SK-N-MC (cell line): Measurements from ENCODE around the gene ZNF431.

Source experiments
- DNase-seq: peaks from one replicate; pipeline ENCODE4 v3.0.0-alpha.2; 2011; ENCODE audit warnings: low read depth, low spot score
- H3K27ac ChIP-seq: fragments of 200-600 bp; sonication (generic); 2 replicates; pipeline ENCODE4 v1.5.1; 2016; ENCODE audit warnings: mixed run types
- H3K36me3 ChIP-seq: fragments of 200-600 bp; sonication (generic); 2 replicates; pipeline ENCODE4 v1.6.1; 2017; ENCODE audit warnings: antibody characterized with exemption, low read length, mixed read lengths; ENCODE audit not compliant: insufficient read depth
- H3K4me3 ChIP-seq: fragments of 200-600 bp; sonication (generic); 2 replicates; pipeline ENCODE4 v1.5.1; 2016
- H3K9ac ChIP-seq: fragments of 200-600 bp; sonication (generic); 2 replicates; pipeline ENCODE4 v1.8.0; 2017; ENCODE audit warnings: mixed run types, mixed read lengths; ENCODE audit not compliant: insufficient read length
- H3K9me3 ChIP-seq: fragments of 200-600 bp; sonication (generic); 2 replicates; pipeline ENCODE4 v1.6.1; 2017; ENCODE audit warnings: low read depth, mild to moderate bottlenecking, antibody characterized with exemption, low read length, moderate library complexity, mixed read lengths
- EZH2 ChIP-seq: fragments of 200-600 bp; sonication (generic); IDR thresholded peaks from one replicate; pipeline ENCODE4 v1.6.1; 2017; ENCODE audit warnings: antibody characterized with exemption
- FOXP2 ChIP-seq: optimal IDR thresholded peaks from 2 replicates; pipeline ENCODE3; 2011; ENCODE audit warnings: mild to moderate bottlenecking, moderate library complexity; ENCODE audit not compliant: insufficient read depth; ENCODE audit errors: extremely low read length, control extremely low read depth
- POLR2AphosphoS5 ChIP-seq: IDR thresholded peaks from 2 replicates; pipeline ENCODE4 v1.6.1; 2012; ENCODE audit warnings: mild to moderate bottlenecking, low read depth, low read length, borderline replicate concordance

ZNF431 gene

DNA sequence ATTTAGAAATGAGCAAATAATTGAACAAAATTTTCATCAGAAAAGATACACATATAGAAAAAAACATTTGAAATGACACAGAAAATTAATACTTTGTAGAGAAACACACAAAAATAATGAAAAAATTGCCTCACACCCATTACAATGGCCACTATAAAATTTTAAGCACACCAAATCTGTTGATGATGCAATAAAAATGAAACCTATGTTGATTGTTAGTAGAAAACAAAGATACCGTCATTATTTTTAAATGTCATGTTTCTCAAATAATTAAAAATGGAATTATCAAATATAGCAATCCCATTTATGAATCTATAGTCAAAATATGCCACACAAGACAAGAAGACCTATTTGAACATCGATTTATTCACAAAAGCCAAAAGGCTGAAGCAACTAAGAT, 96.8 kb downstream of the ZNF431 start:
- DNase-seq, result no peak
- no peak overlapping the region for H3K4me3 ChIP-seq
- TF ChIP-seq POLR2AphosphoS5 (no peak), EZH2 (no peak), FOXP2 (no peak)
- H3K36me3 ChIP-seq, result no peaks in the 10 kb centered on the region
- H3K9ac ChIP-seq, result no peak overlapping the region
- H3K27ac ChIP-seq, result no peak overlapping the region
- H3K9me3 ChIP-seq, result no peaks in the 10 kb centered on the region
